Muscle layer of colon (tissue), 2 donors: ENCODE measurements around the gene MRPL2.

Source experiments
- H3K27ac ChIP-seq: one replicate; pipeline ENCODE4 v1.7.0; 2013; ENCODE audit warnings: low read depth, mild to moderate bottlenecking, low read length, moderate library complexity
- H3K27me3 ChIP-seq, 2 donors: one replicate each; pipeline ENCODE4 v1.7.0; 2013; ENCODE audit warnings: low read length in 2 of 2, mild to moderate bottlenecking in 2 of 2; ENCODE audit not compliant: insufficient read depth in 2 of 2, control insufficient read depth in 1 of 2
- H3K36me3 ChIP-seq: one replicate; pipeline ENCODE4 v1.7.0; 2013; ENCODE audit warnings: mild to moderate bottlenecking, low read length; ENCODE audit not compliant: insufficient read depth
- H3K4me1 ChIP-seq: one replicate; pipeline ENCODE4 v1.7.0; 2013; ENCODE audit warnings: mild to moderate bottlenecking, low read length; ENCODE audit not compliant: insufficient read depth
- H3K4me3 ChIP-seq, 2 donors: one replicate each; pipeline ENCODE4 v1.7.0; 2013; ENCODE audit warnings: low read length in 2 of 2, low read depth in 1 of 2, mild to moderate bottlenecking in 1 of 2, moderate library complexity in 1 of 2
- H3K9ac ChIP-seq: one replicate; pipeline ENCODE4 v1.7.0; 2013; ENCODE audit warnings: low read length
- H3K9me3 ChIP-seq: one replicate; pipeline ENCODE4 v1.7.0; 2013; ENCODE audit warnings: mild to moderate bottlenecking, low read length
- donor health status: abdominal sarcoma.
- donor health status: Adenocarcinoma of cecum.

Gene MRPL2

GRCh38 chr6:43078691-43079090 is 19.5 kb upstream of the MRPL2 start:
- Histone ChIP-seq H3K27me3 (peaks cover 10 to 14% of the 10 kb centered on the region in 2 donors), H3K36me3 (no peaks in the 10 kb centered on the region), H3K4me3 (no peak overlapping the region), H3K4me1 (peaks cover 6% of the 10 kb centered on the region), H3K27ac (no peak overlapping the region), H3K9ac (no peak overlapping the region), H3K9me3 (no peaks in the 10 kb centered on the region)

- H3K27ac ChIP-seq: no peak overlapping the region
- peaks cover 10 to 14% of the 10 kb centered on the region in 2 donors for H3K27me3 ChIP-seq
- no peaks in the 10 kb centered on the region for H3K9me3 ChIP-seq
- H3K36me3 ChIP-seq: peaks cover under 1% of the 10 kb centered on the region
- H3K9ac ChIP-seq: no peak overlapping the region
- H3K4me1 ChIP-seq: peaks cover 6% of the 10 kb centered on the region
- no peak overlapping the region for H3K4me3 ChIP-seq
These were observed 18.8 kb upstream of the MRPL2 start for GRCh38 chr6:43077981-43078511.

GRCh38 chr6:43077333-43077809 is 18.1 kb upstream of the MRPL2 start:
- Histone ChIP-seq H3K27me3 (peaks cover 10 to 14% of the 10 kb centered on the region in 2 donors), H3K9me3 (no peaks in the 10 kb centered on the region), H3K36me3 (peaks cover 7% of the 10 kb centered on the region), H3K9ac (no peak overlapping the region), H3K4me1 (peaks cover 6% of the 10 kb centered on the region), H3K27ac (no peak overlapping the region), H3K4me3 (peak overlapping the region in 1 of 2 donors; percentile 55)

- Histone ChIP-seq H3K9me3 (no peaks in the 10 kb centered on the region), H3K27me3 (peaks cover 10 to 14% of the 10 kb centered on the region in 2 donors), H3K9ac (peak overlapping the region; percentile 9), H3K36me3 (peaks cover 14% of the 10 kb centered on the region), H3K4me1 (peaks cover 6% of the 10 kb centered on the region), H3K4me3 (peak overlapping the region; percentile 53 to 55), H3K27ac (no peak overlapping the region)
These were observed 17.5 kb upstream of the MRPL2 start for GRCh38 chr6:43076464-43077332.

GRCh38 chr6:43075670-43076463 is 16.6 kb upstream of the MRPL2 start, which contains the start of gene PTK7:
TSS of gene PTK7 (plus strand) at chr6:43076314. CDS start at chr6:43076489, 175 bp downstream.
- Histone ChIP-seq H3K9ac (peak within 1 kb of the TSS; percentile 9), H3K36me3 (peaks cover 20% of the 10 kb centered on the region), H3K4me3 (peak within 1 kb of the TSS; percentile 53 to 55), H3K9me3 (no peaks in the 10 kb centered on the region), H3K27me3 (peaks cover 10 to 14% of the 10 kb centered on the region in 2 donors), H3K4me1 (peaks cover 6% of the 10 kb centered on the region), H3K27ac (no peak within 1 kb of the TSS)

- H3K4me3 ChIP-seq: no peak overlapping the region
These were observed 15.8 kb upstream of the MRPL2 start for GRCh38 chr6:43074847-43075669.

GRCh38 chr6:43070028-43070632 is 10.9 kb upstream of the MRPL2 start:
- Histone ChIP-seq H3K27me3 (no peaks in the 10 kb centered on the region), H3K4me3 (no peak overlapping the region), H3K9ac (no peak overlapping the region), H3K36me3 (peaks cover 47% of the 10 kb centered on the region), H3K9me3 (no peaks in the 10 kb centered on the region), H3K4me1 (no peaks in the 10 kb centered on the region), H3K27ac (no peak overlapping the region)

More at GRCh38 chr6:43074847-43075669, 15.8 kb upstream of the MRPL2 start:
- Histone ChIP-seq H3K9ac (no peak overlapping the region), H3K36me3 (peaks cover 28% of the 10 kb centered on the region), H3K27ac (no peak overlapping the region), H3K4me1 (peaks cover 6% of the 10 kb centered on the region), H3K9me3 (no peaks in the 10 kb centered on the region), H3K27me3 (peaks cover 10 to 14% of the 10 kb centered on the region in 2 donors)

GRCh38 chr6:43062818-43063217 is 3.6 kb upstream of the MRPL2 start:
- Histone ChIP-seq H3K27me3 (no peaks in the 10 kb centered on the region), H3K4me3 (no peak overlapping the region), H3K9ac (no peak overlapping the region), H3K27ac (no peak overlapping the region), H3K9me3 (no peaks in the 10 kb centered on the region), H3K4me1 (peaks cover 23% of the 10 kb centered on the region), H3K36me3 (peaks cover 28% of the 10 kb centered on the region)

GRCh38 chr6:43061861-43062260 is 2.6 kb upstream of the MRPL2 start:
- peaks cover 24% of the 10 kb centered on the region for H3K4me1 ChIP-seq
- no peak overlapping the region for H3K27ac ChIP-seq
- H3K27me3 ChIP-seq: no peaks in the 10 kb centered on the region
- H3K4me3 ChIP-seq: no peak overlapping the region
- H3K36me3 ChIP-seq: peaks cover 30% of the 10 kb centered on the region
- no peaks in the 10 kb centered on the region for H3K9me3 ChIP-seq
- H3K9ac ChIP-seq: no peak overlapping the region
